NB4 (cell line): ENCODE measurements around the gene ANKRD55.

Experiments used
- DNase-seq: peaks from one replicate; pipeline ENCODE4 v3.0.0; 2010; ENCODE audit warnings: low read depth
- H3K4me3 ChIP-seq: one replicate; pipeline ENCODE4 v1.5.1; 2011; ENCODE audit warnings: mild to moderate bottlenecking, low read depth, low read length, moderate library complexity
- MYC ChIP-seq: IDR thresholded peaks from 2 replicates; pipeline ENCODE4 v1.6.1; 2011; ENCODE audit warnings: low read depth, low read length
- POLR2A ChIP-seq: IDR thresholded peaks from 2 replicates; pipeline ENCODE4 v1.6.1; 2011; ENCODE audit warnings: mild to moderate bottlenecking; ENCODE audit not compliant: insufficient read length; ENCODE audit errors: extremely low read depth
- TF ChIP-seq, protein P1 (sequence below): IDR thresholded peaks from 2 replicates; pipeline ENCODE4 v1.6.1; 2011; ENCODE audit warnings: low read depth, low read length
- TF ChIP-seq, protein P2 (sequence below): IDR thresholded peaks from one replicate; pipeline ENCODE4 v1.5.1; 2012; ENCODE audit warnings: low read depth, low read length

Gene ANKRD55

DNA sequence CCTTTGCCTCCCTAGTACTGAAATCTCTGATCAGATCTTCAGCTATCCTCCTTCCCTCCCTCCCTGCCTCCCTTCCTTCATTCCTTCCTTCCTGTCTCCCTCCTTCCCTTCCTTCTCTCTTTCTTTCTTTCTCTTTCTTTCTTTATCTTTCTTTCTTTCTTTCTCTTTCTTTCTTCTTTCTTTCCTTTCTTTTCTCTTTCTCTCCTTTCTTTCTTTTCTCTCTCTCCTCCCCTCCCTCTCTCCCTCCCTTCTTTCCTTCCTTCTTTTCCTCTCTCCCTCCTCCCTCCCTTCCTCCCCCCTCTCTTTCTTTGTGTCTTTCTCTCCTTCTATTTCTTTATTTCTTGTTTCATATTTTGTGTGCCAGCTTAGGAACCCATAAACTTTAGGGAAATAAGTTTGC lies 23.9 kb upstream of the ANKRD55 start:
- no peak for DNase-seq

DNA sequence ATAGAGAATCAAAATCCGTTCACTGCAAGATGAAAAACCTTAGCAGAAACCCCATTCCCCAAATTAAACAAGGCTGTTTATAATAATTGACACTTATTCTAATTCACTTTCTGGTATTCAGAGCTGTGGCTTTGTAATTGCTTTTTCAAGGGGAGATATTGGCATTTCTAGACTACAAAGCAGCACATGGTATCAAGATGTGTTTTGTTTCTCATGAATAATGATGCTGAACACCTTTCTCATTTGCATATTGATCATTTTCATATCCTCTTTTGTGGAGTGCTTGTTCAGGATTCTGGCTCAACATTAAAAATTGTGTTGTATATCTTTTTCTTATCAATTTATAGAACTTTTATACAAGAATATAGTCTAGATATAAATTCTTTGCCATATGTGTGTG lies 22.4 kb upstream of the ANKRD55 start:
- DNase-seq = no peak
- TF ChIP-seq POLR2A (no peak), MYC (no peak)
- TF ChIP-seq, protein P1, sequence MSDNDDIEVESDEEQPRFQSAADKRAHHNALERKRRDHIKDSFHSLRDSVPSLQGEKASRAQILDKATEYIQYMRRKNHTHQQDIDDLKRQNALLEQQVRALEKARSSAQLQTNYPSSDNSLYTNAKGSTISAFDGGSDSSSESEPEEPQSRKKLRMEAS = no peak
- TF ChIP-seq, protein P2, sequence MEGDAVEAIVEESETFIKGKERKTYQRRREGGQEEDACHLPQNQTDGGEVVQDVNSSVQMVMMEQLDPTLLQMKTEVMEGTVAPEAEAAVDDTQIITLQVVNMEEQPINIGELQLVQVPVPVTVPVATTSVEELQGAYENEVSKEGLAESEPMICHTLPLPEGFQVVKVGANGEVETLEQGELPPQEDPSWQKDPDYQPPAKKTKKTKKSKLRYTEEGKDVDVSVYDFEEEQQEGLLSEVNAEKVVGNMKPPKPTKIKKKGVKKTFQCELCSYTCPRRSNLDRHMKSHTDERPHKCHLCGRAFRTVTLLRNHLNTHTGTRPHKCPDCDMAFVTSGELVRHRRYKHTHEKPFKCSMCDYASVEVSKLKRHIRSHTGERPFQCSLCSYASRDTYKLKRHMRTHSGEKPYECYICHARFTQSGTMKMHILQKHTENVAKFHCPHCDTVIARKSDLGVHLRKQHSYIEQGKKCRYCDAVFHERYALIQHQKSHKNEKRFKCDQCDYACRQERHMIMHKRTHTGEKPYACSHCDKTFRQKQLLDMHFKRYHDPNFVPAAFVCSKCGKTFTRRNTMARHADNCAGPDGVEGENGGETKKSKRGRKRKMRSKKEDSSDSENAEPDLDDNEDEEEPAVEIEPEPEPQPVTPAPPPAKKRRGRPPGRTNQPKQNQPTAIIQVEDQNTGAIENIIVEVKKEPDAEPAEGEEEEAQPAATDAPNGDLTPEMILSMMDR = no peak

More for the DNA sequence above, 23.9 kb upstream of the ANKRD55 start:
- no peak overlapping the region for H3K4me3 ChIP-seq
- no peak for TF ChIP-seq POLR2A
- no peak for TF ChIP-seq MYC
- TF ChIP-seq, protein P1 = no peak
- TF ChIP-seq, protein P2 = no peak

DNA sequence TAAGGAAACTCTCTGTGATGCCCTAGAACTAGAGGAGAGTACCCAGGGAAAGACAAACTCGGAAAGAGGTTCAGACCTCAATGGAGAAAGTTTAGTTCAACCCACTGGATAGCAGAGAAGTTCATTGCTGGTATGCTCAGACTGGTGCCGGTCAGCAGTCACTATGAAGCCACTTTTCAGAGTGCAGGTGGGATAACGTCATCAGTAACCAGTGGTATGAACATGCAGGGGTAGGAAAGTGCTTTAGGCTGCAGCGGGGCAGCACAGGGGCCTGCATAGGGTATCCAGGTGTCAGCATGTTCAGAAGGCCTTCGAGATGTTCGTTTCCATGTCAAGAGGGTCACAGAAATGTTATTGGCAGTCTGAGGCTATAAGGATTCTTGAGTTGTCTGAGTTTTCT lies 20.8 kb upstream of the ANKRD55 start:
- H3K4me3 ChIP-seq = no peak overlapping the region
- no peak for TF ChIP-seq MYC
- no peak for TF ChIP-seq POLR2A
- TF ChIP-seq, protein P1 = no peak
- TF ChIP-seq, protein P2 = no peak
- DNase-seq = no peak

More for the DNA sequence above, 22.4 kb upstream of the ANKRD55 start:
- no peak overlapping the region for H3K4me3 ChIP-seq

DNA sequence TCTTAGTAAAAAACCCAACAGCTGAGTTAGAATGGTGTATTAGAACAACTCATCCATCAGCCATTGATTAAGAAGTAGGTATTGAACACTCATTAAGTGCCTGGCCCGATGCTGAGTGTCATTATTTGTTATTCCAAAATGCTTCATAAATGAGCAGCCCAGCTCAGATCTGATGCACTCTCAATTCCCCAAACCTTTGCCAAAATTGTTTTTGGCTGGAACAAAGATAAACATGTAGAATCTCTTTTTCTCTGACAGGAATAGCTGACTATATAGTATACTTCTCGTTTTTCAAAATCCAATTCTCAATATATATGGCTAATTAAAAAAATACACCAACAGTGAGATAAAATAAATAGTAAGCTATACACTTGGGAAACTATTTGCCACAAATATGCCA lies 20.0 kb upstream of the ANKRD55 start:
- TF ChIP-seq POLR2A (no peak), MYC (no peak)
- TF ChIP-seq, protein P1 = no peak
- TF ChIP-seq, protein P2 = no peak
- no peak overlapping the region for H3K4me3 ChIP-seq
- DNase-seq = no peak

DNA sequence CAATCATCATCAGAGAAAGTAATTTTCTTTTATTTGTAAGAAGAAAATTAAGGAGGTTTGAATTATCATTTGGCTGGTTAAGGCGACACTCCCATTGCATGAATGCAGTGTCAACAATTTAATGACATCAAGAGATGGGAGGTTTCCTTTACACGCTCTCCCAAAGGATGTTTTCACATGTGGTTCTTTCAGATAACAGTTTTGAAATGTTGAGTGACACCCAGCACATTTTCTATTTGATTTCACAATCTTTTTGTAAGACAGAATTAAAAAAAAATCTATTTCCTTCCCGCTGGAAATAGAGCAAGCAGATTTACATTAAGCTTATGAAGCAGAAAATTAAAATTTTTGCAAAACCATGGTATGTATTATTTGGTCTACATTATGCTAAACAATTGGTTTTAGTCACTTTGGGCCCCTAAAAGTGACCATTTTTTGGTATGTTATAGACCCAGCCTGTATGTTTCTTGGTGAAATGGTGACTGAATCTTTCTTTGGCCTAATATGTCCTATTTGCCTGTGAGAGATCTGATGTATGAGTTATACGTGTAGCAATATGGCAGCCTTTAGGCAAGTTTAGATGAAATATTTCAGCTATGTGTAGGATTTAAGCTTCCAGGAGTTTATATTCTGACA lies 18.9 kb upstream of the ANKRD55 start:
- peak; percentile 48; the same call in 1 of the 2 replicates for TF ChIP-seq MYC
- TF ChIP-seq, protein P1 = peak; percentile 48; the same call in 1 of the 2 replicates
- no peak for TF ChIP-seq POLR2A
- TF ChIP-seq, protein P2 = no peak
- no peak overlapping the region for H3K4me3 ChIP-seq
- peak; percentile 21 for DNase-seq
